D721Med (cell line): ENCODE data around the gene FOXE3.

Source experiments
- DNase-seq: peaks from one replicate; pipeline ENCODE4 v3.0.0; 2011; ENCODE audit warnings: low spot score; ENCODE audit not compliant: insufficient read length
- FAIRE-seq: peaks from 2 replicates; lab custom pipeline; 2011; peaks lifted over from hg19 to GRCh38; lab: Jason Lieb, UNC
- CTCF ChIP-seq: IDR thresholded peaks from 2 replicates; pipeline ENCODE4 v1.5.1; 2012; ENCODE audit warnings: mild to moderate bottlenecking, control low read depth; ENCODE audit not compliant: insufficient read depth; ENCODE audit errors: missing control alignments

FOXE3 gene

GRCh38 chr1:47384083-47384482 is 32.0 kb upstream of the FOXE3 start:
- no peak for TF ChIP-seq CTCF
- no peak for DNase-seq
- FAIRE-seq: no peak

DNA sequence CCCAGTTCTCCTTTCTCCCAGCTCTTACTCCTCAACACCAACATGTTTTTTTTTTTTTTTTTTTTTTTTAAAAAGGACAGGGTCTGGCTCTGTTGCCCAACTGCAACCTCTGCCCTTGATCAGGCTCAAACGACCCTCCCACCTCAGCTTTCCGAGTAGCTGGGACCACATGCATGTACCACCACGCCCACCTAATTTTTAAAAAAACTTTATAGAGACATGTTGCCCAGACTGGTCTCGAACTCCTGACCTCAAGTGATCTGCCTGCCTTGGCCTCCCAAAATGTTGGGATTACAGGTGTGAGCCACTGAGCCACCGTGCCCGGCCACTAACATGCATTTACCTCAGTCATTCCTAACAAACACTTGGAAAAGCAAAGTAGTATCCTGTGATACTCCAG is 31.1 kb upstream of the FOXE3 start:
- DNase-seq (no peak), FAIRE-seq (no peak)
- TF ChIP-seq CTCF: no peak

DNA sequence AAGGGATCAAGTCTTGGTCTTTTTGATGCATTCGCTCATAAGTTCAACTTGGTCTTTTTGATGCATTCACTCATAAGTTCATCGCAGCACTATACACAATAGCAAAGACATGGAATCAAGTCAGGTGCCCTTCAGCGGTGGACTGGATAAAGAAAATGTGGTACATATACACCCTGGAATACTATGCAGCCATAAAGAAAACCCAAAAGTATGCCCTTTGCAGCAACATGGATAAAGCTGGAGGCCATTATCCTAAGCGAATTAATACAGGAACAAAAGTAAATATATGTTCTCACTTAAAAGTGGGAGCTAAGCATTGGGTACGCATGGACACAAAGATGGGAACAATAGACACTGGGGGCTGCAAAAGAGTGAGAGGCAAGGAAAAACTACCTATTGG is 29.8 kb upstream of the FOXE3 start:
- TF ChIP-seq CTCF: no peak
- no peak for FAIRE-seq
- DNase-seq: no peak

DNA sequence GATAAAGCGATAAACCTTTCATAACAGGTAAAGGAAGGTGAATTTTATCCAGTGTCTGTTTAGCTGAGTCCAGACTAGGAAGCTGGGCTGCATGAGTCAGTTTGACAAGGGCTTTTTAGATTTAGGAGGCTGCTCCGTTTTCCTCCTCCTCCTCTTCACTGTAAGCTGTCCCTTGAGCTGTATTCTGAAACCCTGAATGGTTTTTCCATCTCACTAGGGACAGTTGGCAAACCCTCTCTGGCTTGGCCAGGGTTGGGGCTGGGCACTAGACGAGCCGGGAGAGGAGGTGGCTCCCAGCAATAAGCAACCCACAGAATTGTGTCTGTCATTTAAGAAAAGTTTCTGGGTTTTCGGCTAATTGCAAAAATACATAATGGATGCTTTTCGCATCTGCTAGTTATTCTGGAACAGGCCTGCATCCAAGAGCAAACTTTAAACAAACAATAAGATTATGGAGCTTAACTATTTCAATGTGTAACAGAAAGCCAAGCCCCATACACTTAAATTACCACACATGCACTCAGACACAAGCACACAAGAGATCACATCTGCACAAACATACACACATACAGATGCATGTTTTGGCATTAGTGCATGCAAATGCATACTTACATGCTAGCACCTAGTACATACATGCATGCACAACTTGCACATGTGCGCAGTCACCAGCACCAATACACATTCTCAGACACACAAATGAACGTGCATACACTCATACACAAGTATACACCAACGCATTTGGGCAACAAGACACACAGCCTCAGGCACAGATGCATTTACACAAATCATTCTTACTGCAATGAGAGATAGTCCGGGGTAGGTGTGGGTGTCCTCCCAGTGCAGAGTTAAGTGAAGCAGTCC is 27.8 kb upstream of the FOXE3 start:
- DNase-seq (no peak), FAIRE-seq (no peak)
- no peak for TF ChIP-seq CTCF

GRCh38 chr1:47388891-47389238 is 27.2 kb upstream of the FOXE3 start:
- DNase-seq (no peak), FAIRE-seq (no peak)
- peak; percentile 83 for TF ChIP-seq CTCF

DNA sequence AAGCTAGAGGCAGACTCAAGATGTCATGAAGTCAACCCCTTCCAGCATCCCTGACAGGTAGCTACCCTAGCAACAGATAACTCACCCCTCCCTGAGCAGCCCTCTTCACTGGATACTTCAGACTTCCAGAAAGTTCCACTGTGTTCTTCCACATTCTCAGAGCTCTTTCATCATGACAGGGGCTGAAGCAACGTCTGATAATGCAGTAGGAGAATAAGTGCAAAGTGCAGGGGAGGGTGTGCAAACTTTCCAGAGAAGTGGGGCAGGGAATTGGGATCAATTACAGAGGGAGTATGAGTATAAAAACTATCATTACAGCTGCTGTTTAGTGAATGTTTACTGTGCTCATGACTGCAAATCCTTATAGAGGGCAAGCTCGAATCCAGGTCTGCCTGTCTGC is 26.4 kb upstream of the FOXE3 start:
- TF ChIP-seq CTCF: no peak
- DNase-seq (no peak), FAIRE-seq (no peak)

DNA sequence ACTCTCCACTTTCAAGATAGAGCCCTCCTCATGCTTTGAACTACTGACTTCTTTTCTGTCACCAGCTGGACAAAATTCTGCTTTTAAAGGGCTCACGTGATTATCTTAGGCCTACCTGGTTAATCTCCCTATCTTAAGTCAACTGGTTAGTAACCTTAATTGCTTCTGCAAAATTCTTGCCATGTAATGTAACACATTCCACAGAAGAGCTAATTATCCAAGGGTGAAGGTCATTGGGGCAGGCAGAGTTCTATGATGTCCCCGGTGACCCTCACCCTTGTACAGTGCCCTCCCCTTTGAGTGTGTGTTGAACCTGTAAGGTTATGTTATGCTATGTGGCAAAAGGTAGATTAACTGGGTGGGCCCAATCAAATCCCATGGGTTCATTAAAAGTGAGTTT is 25.2 kb upstream of the FOXE3 start:
- TF ChIP-seq CTCF: no peak
- FAIRE-seq: no peak
- DNase-seq: no peak
